ENCODE results near the gene XDH.

The XDH gene

DNA sequence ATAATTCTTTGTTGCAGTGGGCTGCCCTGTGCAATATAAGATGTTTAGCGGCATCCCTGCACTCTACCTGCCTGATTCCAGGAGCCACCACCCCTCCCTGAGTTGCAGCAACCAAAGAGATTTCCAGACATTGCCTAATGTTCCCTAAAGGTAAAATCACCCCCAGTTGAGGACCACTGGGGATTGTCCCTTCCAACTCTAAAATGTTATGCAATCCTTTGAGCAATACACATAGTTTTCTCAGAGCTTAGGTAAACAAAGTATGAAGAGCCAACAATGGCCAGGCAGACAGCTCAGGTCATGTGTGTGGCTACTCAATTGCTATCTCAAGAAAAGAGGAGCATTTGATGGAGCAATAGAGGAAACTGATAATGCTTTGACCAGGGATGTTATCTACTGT, 87.0 kb downstream of the XDH start:
- no peak for DNase-seq

DNA sequence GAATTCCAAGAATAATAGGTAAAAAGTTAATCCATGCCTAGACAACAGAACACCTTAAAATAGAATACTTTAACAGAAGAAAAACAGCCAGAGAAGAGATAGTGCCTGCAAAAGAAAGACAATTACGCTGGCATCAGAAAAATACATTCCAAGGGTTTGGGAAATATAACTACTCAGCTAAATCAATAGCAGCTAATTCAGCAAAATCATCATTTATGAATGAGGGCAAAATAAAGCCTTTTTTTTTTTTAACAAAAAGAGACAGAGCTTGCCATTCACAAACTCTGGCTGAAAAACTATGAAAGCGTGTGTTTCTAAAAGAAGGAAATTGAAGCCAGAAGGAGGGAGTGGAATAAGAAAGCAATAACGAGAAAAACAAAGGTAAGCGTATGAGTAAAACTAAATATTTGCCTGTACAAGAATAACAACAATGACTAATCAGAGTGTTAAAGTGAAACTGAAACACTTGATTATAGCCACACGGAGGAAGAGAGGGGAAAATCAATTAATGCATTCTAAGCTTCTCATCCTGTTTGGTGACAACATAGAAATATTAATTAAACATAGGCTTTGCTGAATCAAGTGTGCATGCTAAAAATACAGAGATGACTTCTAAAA, 90.4 kb downstream of the XDH start:
- no peak for DNase-seq

DNA sequence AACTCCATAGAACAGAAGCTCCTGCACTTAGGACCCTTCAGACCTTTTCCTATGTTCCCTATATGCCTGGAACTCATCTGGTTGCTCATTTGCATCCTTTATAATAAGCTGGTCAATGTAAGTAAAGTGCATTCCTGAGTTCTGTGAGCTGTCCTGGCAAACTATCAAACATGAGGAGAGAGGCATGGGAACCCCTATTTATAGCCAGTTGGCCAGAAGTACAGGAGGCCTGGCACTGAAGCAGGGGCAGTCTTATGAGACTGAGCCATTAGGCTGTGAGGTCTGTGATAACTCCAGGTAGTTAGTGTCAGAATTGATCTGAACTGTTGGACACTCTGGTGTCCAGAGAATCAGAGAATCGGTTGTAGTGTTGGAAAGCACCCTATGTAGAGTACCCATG, 92.2 kb downstream of the XDH start:
- no peak for DNase-seq

- DNase-seq: peak; percentile 35
Measured at GRCh38 chr2:31319406-31320175, 95.0 kb downstream of the XDH start.

DNA sequence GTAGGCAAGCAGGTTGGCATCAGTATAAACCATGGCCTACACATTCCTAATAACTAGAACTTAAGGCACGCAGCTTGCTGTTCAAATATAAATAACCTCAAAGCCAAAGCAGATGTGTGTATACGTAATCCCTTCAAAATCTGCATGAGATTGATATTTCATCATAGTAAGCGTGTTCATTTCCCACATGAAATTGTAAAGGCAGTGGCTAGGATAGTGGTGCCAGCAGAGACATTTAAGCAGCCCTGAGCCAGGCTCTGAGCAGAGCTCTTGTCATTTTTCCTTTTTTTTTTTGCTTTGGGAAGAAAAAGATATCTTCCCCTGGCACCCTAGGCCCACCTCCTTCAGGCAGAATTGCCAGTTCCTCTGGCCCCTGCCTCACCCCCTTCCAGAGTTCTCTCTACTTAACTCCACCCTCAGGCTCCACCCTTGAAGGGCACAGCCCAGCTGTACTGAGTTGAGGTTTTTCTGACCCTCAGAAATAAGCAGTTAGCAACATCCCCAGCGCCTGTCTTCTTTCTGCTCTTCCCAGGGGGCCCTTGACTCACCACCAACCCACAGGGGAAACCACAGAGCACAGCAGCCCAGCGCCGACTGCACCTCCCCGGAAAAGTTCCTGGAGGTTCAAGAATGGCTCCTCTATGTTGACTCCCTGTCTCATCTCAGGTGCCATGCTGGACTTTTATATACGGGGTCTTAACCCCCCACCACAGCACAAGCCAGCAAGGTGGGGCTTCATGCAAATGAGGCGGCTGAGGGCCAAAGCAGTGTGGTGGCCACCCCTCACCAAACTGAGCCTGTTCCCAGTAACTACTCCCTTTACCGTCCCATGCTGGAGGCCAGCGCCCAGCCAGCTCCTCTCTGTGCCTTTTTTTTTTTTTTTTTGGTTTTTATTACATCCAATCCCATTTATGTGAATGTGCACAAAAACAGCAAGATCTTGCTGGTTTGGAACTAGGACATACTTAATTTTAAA, 95.9 kb downstream of the XDH start:
- peak; percentile 46 for DNase-seq

- DNase-seq: no peak
Measured at GRCh38 chr2:31317396-31317795, 97.1 kb downstream of the XDH start.

- no peak for DNase-seq
Measured at GRCh38 chr2:31314761-31315160, 99.8 kb downstream of the XDH start.

DNA sequence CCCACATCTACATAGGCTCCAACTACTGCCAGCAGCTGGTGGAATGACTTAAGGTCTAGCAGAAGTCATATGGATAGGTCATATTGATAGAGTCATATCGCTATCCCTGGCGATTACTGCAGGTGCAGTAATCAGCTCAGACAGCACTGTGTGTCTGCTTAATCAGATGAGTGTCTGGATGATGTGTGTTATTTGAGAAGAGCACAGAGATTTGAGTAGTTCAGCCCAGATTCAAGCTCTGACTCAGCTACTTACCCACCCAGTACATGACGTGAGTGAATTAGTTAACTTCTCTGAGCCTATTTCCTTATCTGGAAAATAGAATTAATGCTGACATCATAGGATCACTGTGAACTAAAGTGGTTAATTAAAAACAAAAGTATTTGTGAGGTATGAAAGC, 101.6 kb downstream of the XDH start:
- DNase-seq: no peak

DNA sequence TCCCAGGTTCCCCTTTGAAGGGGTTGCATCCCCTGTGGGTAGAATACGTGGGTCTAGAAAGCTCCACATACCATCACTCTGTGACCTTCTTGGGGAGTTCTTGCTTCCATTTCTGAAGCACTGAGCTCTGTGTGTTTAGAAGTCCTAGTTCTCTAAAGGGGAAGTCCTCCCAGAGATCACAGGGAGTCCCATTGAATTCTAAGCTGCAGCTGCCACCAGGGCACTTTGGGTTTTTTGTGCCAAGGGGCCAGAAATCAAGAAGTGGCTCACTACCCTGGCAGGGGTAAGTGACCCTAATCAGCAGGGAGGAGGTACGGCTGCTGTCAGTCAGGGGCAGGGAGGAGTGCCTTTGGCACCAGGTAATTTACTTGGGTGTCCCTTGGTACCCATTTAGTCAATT, 109.7 kb downstream of the XDH start:
- DNase-seq: no peak

DNA sequence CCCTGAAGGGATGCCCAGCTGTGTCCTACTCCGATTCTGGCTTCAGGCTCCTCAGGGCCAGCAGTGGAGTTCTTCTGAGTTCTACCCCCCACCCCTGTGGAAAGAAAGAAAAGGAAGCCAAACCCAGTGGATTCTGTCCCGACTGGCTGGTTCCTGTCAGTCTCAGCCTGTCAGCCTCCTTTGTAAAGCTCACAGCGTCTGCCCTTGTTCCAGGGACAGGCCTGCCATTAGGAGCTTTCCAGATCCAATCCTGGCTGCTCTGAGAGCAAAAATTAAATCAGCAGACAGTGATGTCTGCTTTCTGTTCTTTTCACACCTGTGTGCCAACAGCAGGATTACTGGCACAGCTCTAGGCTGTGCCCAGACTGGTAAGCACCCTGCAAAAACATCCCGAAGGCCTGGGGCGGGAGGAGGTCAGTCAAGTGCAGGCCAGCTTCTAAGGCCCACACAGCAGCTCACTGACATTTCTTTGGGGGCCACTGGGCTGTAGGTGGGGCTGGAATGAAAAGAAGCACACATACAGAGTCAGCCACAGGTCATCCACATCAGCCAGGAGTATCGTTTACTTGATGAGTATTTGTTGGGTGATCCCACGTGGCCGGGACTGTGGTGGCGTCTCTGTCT, 111.5 kb downstream of the XDH start:
- DNase-seq: no peak

GRCh38 chr2:31300309-31300708, 114.2 kb downstream of the XDH start:
- DNase-seq: no peak

GRCh38 chr2:31299547-31299946, 115.0 kb downstream of the XDH start:
- DNase-seq: no peak

DNA sequence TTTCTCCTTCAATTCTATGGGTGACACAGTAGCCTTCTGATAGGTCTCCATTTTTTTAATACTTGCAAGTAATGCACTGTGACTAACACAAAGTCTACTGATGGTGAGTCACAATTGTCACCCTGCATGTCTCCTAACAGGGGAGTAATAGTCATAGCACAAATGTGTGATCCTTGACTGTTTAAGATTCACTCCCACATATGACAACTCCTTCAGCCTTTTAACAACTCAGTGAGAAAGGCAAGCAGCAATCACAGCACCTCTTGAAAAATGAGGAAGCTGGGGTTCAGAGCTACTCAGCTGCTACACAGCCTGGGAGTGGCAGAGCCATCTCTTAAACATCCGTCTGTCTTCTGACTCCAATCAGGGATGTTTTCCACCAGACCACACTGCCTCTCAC, 116.8 kb downstream of the XDH start:
- DNase-seq: no peak

GRCh38 chr2:31296641-31297287, 117.8 kb downstream of the XDH start:
- no peak for DNase-seq

GRCh38 chr2:31294196-31294595, 120.3 kb downstream of the XDH start:
- DNase-seq: no peak

- no peak for DNase-seq
Measured at GRCh38 chr2:31287654-31288053, 126.9 kb downstream of the XDH start.

DNA sequence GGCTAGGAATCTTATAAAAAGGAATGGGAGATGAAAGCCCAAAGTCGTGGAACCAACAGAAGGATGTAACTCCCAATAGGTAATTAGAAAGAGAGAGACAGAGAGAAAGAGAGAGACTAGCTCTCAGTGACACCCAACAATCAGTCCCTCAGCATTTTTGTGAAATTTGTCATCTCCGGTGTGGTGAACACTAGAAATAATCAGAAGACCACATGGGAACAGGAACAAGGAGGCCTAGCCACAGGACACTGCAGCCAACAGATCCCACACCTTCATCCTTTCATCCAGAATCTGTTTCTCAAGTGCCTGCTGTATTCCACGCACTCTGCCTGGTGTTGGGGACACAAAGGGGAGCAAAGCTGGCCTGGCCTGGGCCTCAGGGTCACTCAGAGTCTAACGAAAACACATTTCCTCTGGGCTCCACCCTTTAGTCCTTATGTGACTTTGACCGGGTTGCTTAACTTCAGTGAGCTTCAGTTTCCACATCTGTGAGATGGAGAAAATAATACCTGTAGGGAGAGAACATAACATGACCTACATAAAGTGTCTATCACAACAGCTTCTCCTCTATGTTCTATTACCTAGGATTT, 127.5 kb downstream of the XDH start:
- DNase-seq: no peak

- DNase-seq: no peak
Measured at GRCh38 chr2:31286230-31286629, 128.3 kb downstream of the XDH start.
